Subcutaneous abdominal adipose tissue (tissue), 5 donors: Measurements from ENCODE around the gene BMP3.

Experiments
- H3K27ac ChIP-seq: one replicate; pipeline ENCODE4 v1.7.0; 2013; ENCODE audit warnings: low read depth, mild to moderate bottlenecking, inconsistent platforms, low read length, moderate library complexity
- H3K27me3 ChIP-seq, 5 donors: one replicate each; pipeline ENCODE4 v1.7.0; 2013; ENCODE audit warnings: low read length in 5 of 5, inconsistent platforms in 1 of 5; ENCODE audit not compliant: control insufficient read depth in 5 of 5, insufficient read depth in 4 of 5
- H3K36me3 ChIP-seq, 5 donors: one replicate each; pipeline ENCODE4 v1.7.0; 2013; ENCODE audit warnings: low read length in 5 of 5; ENCODE audit not compliant: control insufficient read depth in 5 of 5, insufficient read depth in 5 of 5
- H3K4me1 ChIP-seq, 5 donors: one replicate each; pipeline ENCODE4 v1.7.0; 2013; ENCODE audit warnings: low read length in 5 of 5, mild to moderate bottlenecking in 3 of 5, moderate library complexity in 1 of 5; ENCODE audit not compliant: control insufficient read depth in 5 of 5, insufficient read depth in 5 of 5
- H3K4me3 ChIP-seq, 5 donors: one replicate each; pipeline ENCODE4 v1.7.0; 2013; ENCODE audit warnings: low read length in 5 of 5, low read depth in 1 of 5
- H3K9ac ChIP-seq, 5 donors: one replicate each; pipeline ENCODE4 v1.7.0; 2013; ENCODE audit warnings: low read length in 5 of 5, mild to moderate bottlenecking in 4 of 5, moderate library complexity in 3 of 5
- H3K9me3 ChIP-seq, 5 donors: one replicate each; pipeline ENCODE4 v1.7.0; 2013; ENCODE audit warnings: low read length in 5 of 5; ENCODE audit not compliant: control insufficient read depth in 5 of 5
- donor health status: healthy.
- donor health status: healthy.
- donor health status: healthy.
- donor health status: healthy.
- donor health status: healthy.

The BMP3 gene

GRCh38 chr4:81065446-81065845 lies 34.9 kb downstream of the BMP3 start:
- no peaks in the 10 kb centered on the region for H3K36me3 ChIP-seq
- H3K4me1 ChIP-seq = peaks cover 0 to 10% (median 4%) of the 10 kb centered on the region in 5 donors
- no peak overlapping the region for H3K4me3 ChIP-seq
- H3K27me3 ChIP-seq = peaks cover 0 to 4% (median 0%) of the 10 kb centered on the region in 5 donors
- H3K27ac ChIP-seq = no peak overlapping the region
- no peaks in the 10 kb centered on the region for H3K9me3 ChIP-seq
- no peak overlapping the region for H3K9ac ChIP-seq

- no peaks in the 10 kb centered on the region for H3K9me3 ChIP-seq
These were observed 39.3 kb downstream of the BMP3 start for GRCh38 chr4:81069706-81070331.

GRCh38 chr4:81071013-81071412 lies 40.5 kb downstream of the BMP3 start:
- Histone ChIP-seq H3K36me3 (no peaks in the 10 kb centered on the region), H3K4me3 (no peak overlapping the region), H3K27ac (no peak overlapping the region), H3K4me1 (no peaks in the 10 kb centered on the region), H3K9me3 (no peaks in the 10 kb centered on the region), H3K27me3 (peaks cover 0 to 4% (median 0%) of the 10 kb centered on the region in 5 donors), H3K9ac (no peak overlapping the region)

More at GRCh38 chr4:81069706-81070331, 39.3 kb downstream of the BMP3 start:
- no peaks in the 10 kb centered on the region for H3K4me1 ChIP-seq
- H3K27me3 ChIP-seq = peaks cover 0 to 4% (median 0%) of the 10 kb centered on the region in 5 donors
- no peak overlapping the region for H3K27ac ChIP-seq
- no peaks in the 10 kb centered on the region for H3K36me3 ChIP-seq
- H3K4me3 ChIP-seq = no peak overlapping the region
- no peak overlapping the region for H3K9ac ChIP-seq

GRCh38 chr4:81081156-81081555 lies 50.6 kb downstream of the BMP3 start:
- peaks cover 0 to 2% (median 0%) of the 10 kb centered on the region in 5 donors for H3K4me1 ChIP-seq
- no peaks in the 10 kb centered on the region for H3K27me3 ChIP-seq
- H3K9me3 ChIP-seq = no peaks in the 10 kb centered on the region
- no peak overlapping the region for H3K4me3 ChIP-seq
- no peak overlapping the region for H3K27ac ChIP-seq
- H3K36me3 ChIP-seq = no peaks in the 10 kb centered on the region
- H3K9ac ChIP-seq = no peak overlapping the region

- no peaks in the 10 kb centered on the region for H3K9me3 ChIP-seq
- H3K9ac ChIP-seq = no peak overlapping the region
- no peaks in the 10 kb centered on the region for H3K27me3 ChIP-seq
- no peaks in the 10 kb centered on the region for H3K36me3 ChIP-seq
- H3K4me3 ChIP-seq = no peak overlapping the region
- peaks cover 0 to 2% (median 0%) of the 10 kb centered on the region in 5 donors for H3K4me1 ChIP-seq
- no peak overlapping the region for H3K27ac ChIP-seq
These were observed 53.5 kb downstream of the BMP3 start for GRCh38 chr4:81084029-81084428.

GRCh38 chr4:81084634-81085033 lies 54.1 kb downstream of the BMP3 start:
- Histone ChIP-seq H3K36me3 (no peaks in the 10 kb centered on the region), H3K4me1 (peaks cover 0 to 2% (median 0%) of the 10 kb centered on the region in 5 donors), H3K9me3 (no peaks in the 10 kb centered on the region), H3K27me3 (no peaks in the 10 kb centered on the region), H3K27ac (no peak overlapping the region), H3K9ac (no peak overlapping the region), H3K4me3 (no peak overlapping the region)

- Histone ChIP-seq H3K27ac (no peak overlapping the region), H3K36me3 (no peaks in the 10 kb centered on the region)
These were observed 54.8 kb downstream of the BMP3 start for GRCh38 chr4:81085291-81085690.

GRCh38 chr4:81085979-81086378 lies 55.5 kb downstream of the BMP3 start:
- H3K4me1 ChIP-seq = peaks cover 0 to 2% (median 0%) of the 10 kb centered on the region in 5 donors
- H3K27ac ChIP-seq = no peak overlapping the region
- no peaks in the 10 kb centered on the region for H3K27me3 ChIP-seq
- no peaks in the 10 kb centered on the region for H3K36me3 ChIP-seq
- H3K9ac ChIP-seq = no peak overlapping the region
- no peaks in the 10 kb centered on the region for H3K9me3 ChIP-seq
- H3K4me3 ChIP-seq = no peak overlapping the region

More at GRCh38 chr4:81085291-81085690, 54.8 kb downstream of the BMP3 start:
- Histone ChIP-seq H3K4me1 (peaks cover 0 to 2% (median 0%) of the 10 kb centered on the region in 5 donors), H3K4me3 (no peak overlapping the region), H3K9me3 (no peaks in the 10 kb centered on the region), H3K9ac (no peak overlapping the region), H3K27me3 (no peaks in the 10 kb centered on the region)

GRCh38 chr4:81093720-81094401 lies 63.4 kb downstream of the BMP3 start:
- no peaks in the 10 kb centered on the region for H3K36me3 ChIP-seq
- H3K4me3 ChIP-seq = no peak overlapping the region
- H3K27me3 ChIP-seq = no peaks in the 10 kb centered on the region
- no peaks in the 10 kb centered on the region for H3K4me1 ChIP-seq
- no peak overlapping the region for H3K9ac ChIP-seq
- no peaks in the 10 kb centered on the region for H3K9me3 ChIP-seq
- H3K27ac ChIP-seq = no peak overlapping the region

GRCh38 chr4:81095389-81095788 lies 64.9 kb downstream of the BMP3 start:
- Histone ChIP-seq H3K4me1 (no peaks in the 10 kb centered on the region), H3K36me3 (no peaks in the 10 kb centered on the region), H3K9ac (no peak overlapping the region), H3K4me3 (no peak overlapping the region), H3K9me3 (no peaks in the 10 kb centered on the region), H3K27me3 (no peaks in the 10 kb centered on the region), H3K27ac (no peak overlapping the region)
